Measurements from ENCODE around the gene ZFAND2B.
"Not testable (repeated sequence)": the region's sequence is repeated elsewhere in the genome, so short reads cannot be mapped to it uniquely, and the experiment has no call there.

DNA sequence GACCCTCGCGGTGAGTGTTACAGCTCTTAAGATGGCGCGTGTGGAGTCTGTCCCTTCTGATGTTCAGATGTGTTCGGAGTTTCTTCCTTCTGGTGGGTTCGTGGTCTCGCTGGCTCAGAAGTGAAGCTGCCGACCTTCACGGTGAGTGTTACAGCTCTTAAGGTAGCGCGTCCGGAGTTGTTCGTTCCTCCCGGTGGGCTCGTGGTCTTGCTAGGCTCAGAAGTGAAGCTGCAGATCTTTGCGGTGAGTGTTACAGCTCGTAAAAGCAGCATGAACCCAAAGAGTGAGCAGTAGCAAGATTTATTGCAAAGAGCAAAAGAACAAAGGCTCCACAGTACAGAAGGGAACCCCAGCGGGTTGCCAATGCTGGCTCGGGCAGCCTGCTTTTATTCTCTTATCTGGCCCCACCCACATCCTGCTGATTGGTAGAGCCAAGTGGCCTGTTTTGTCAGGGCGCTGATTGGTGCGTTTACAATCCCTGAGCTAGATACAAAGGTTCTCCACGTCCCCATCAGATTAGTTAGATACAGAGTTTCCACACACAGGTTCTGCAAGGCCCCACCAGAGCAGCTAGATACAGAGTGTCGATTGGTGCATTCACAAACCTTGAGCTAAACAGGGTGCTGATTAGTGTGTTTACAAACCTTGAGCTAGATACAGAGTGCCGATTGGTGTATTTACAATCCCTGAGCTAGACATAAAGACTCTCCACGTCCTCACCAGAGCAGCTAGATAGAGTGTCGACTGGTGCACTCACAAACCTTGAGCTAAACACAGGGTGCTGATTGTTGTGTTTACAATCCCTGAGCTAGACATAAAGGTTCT is 5.9 kb upstream of the ZFAND2B start:
- TF ChIP-seq, protein P1, sequence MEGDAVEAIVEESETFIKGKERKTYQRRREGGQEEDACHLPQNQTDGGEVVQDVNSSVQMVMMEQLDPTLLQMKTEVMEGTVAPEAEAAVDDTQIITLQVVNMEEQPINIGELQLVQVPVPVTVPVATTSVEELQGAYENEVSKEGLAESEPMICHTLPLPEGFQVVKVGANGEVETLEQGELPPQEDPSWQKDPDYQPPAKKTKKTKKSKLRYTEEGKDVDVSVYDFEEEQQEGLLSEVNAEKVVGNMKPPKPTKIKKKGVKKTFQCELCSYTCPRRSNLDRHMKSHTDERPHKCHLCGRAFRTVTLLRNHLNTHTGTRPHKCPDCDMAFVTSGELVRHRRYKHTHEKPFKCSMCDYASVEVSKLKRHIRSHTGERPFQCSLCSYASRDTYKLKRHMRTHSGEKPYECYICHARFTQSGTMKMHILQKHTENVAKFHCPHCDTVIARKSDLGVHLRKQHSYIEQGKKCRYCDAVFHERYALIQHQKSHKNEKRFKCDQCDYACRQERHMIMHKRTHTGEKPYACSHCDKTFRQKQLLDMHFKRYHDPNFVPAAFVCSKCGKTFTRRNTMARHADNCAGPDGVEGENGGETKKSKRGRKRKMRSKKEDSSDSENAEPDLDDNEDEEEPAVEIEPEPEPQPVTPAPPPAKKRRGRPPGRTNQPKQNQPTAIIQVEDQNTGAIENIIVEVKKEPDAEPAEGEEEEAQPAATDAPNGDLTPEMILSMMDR (IDR thresholded peaks at IDR 0.05): not testable (repeated sequence)
- TF ChIP-seq POLR2A, POLR2AphosphoS5 (IDR thresholded peaks at IDR 0.05): not testable (repeated sequence)

Data from gastroesophageal sphincter (tissue), 3 donors.